T-helper 2 cell treated with Interferon-gamma antibody and Interleukin-4, amounts not matched to agents 5 μg/mL and 100 μg/mL, for 36 hours (primary cell): ENCODE data around the gene FGD3.

Experiments used
- DNase-seq: peaks from one replicate; pipeline ENCODE4 v3.0.0; 2021; ENCODE audit warnings: low spot score
- H3K27ac Mint-ChIP-seq: one replicate; pipeline ENCODE4 v1.8.0; 2021; ENCODE audit warnings: mild to moderate bottlenecking, mixed read lengths
- H3K27me3 Mint-ChIP-seq: one replicate; pipeline ENCODE4 v1.8.0; 2021; ENCODE audit warnings: low read depth, mixed read lengths
- H3K36me3 Mint-ChIP-seq: one replicate; pipeline ENCODE4 v1.8.0; 2021; ENCODE audit warnings: low read depth, mixed read lengths
- H3K4me1 Mint-ChIP-seq: one replicate; pipeline ENCODE4 v1.8.0; 2021; ENCODE audit warnings: low read depth, mixed read lengths
- H3K4me3 Mint-ChIP-seq: one replicate; pipeline ENCODE4 v1.8.0; 2022; ENCODE audit warnings: mild to moderate bottlenecking, moderate library complexity, mixed read lengths
- H3K9me3 Mint-ChIP-seq: one replicate; pipeline ENCODE4 v1.8.0; 2021; ENCODE audit warnings: mixed read lengths

The FGD3 gene

DNA sequence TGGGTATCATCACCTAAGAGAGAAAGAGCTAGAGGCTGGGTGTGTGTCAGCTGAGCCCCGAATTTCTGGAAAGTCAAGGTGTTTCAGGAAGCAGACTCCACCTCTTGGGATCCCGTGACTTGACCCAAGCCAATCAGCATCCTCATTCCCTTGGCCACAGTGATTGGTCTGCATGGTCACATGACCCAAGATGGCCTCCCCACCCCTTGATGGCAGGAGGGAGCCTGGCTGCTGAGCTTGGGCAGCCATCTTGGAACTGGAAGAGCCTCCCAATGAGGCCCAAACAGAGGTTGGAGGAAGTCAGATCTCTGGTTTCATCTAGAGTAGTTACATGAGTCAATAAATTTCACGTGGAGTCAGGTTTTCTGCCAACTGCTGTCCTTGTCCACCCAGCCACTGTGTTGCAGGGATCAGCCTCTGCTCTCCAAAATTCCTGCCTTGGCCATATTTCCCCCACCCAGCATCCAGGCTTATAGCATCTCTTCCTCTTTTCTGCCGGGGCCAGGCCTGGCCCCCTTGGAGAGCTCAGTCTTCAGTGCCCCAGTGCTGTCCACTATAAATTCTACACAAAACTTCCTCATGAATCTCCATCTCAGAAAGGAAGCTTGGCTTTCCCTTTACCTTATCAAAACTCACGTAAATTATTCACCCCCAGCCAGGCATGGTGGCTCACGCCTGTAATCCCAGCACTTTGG is 93.9 kb downstream of the FGD3 start:
- Mint-ChIP-seq H3K4me3 (no peak overlapping the region), H3K27me3 (no peaks in the 10 kb centered on the region), H3K9me3 (no peaks in the 10 kb centered on the region), H3K36me3 (peaks cover 7% of the 10 kb centered on the region), H3K27ac (peak overlapping the region; percentile 55), H3K4me1 (peaks cover 22% of the 10 kb centered on the region)
- DNase-seq = no peak

DNA sequence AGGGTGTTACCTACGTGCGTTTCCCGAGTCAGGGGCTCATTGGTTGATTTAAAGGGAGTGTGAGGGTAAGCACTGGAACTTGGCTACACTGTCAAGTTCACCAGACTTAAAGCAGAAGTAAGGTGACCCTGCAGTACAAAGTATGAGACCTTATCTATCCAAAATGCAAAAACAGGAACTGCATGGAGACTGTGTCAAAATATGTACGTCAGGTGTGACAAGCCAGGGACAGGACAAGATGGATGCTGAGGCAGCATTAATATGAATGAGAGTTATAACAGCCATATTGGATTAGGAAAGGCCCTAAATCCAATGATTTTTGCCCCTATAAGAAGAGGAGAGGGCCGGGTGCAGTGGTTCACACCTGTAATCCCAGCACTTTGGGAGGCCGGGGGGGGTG is 95.8 kb downstream of the FGD3 start:
- no peaks in the 10 kb centered on the region for H3K27me3 Mint-ChIP-seq
- H3K4me3 Mint-ChIP-seq = no peak overlapping the region
- peaks cover under 1% of the 10 kb centered on the region for H3K36me3 Mint-ChIP-seq
- H3K4me1 Mint-ChIP-seq = peaks cover 22% of the 10 kb centered on the region
- H3K9me3 Mint-ChIP-seq = no peaks in the 10 kb centered on the region
- no peak for DNase-seq
- H3K27ac Mint-ChIP-seq = peak overlapping the region; percentile 31

DNA sequence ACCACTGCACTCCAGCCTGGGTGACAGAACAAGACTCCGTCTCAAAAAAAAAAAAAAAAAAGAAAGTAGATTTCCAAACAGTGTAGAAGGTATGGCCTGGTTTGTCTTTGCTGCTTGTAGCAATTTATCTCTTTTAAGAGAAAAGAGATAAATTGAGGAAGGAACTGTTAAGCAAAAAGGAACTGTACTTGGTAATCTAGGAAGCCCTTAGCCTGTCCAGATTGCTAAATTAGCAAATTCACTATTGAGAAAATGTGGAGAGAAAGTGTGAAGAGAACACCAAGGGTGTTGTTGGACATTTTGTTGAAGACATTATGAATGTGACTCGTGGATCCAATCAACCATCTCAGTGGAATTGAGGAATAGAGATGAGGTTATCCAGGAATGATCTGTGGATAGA is 98.2 kb downstream of the FGD3 start:
- Mint-ChIP-seq H3K4me1 (peaks cover 22% of the 10 kb centered on the region), H3K4me3 (no peak overlapping the region), H3K27ac (no peak overlapping the region), H3K9me3 (no peaks in the 10 kb centered on the region), H3K27me3 (no peaks in the 10 kb centered on the region), H3K36me3 (no peaks in the 10 kb centered on the region)
- no peak for DNase-seq

DNA sequence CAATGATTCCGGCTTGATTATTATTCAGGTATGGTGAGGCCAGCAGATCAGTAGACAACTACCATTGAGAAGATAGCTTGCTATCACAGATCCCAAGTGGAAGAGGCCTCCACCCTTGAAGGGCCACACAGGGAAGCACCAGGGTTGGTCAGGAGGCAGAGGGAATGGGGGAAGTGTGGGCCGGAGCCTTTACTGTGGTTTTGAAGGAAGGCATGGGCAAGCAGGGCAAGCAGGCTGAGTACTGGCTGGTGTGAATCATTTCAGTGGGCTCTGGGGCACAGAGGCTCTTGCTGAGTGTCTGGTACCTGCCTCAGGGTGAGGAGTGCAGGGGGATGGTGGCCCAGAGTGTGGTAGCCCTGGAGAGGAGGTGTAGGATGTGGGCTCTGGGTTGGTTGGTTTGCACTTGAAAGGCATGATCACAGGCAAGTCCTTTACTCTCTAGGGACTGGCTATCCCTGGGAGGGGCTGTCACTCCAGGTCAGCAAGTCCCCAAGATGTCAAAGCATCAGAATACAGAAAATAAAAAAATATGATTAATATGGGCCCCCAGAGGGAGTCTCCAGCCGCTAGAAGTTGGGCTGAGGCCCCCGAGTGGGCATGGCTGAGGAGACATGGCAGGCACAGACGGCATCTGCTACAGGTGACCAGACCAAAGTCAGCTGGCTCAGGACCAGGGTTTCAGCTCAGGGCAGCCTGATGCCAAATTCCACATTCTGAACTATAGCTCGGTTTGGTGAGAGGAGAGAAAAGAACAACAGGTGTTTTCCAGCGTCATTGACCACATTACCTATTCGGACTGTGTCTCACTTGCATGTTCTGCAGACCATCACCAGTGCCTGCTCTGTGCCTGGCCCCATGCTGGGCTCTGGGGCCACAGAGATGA is 101.5 kb downstream of the FGD3 start:
- H3K4me1 Mint-ChIP-seq = peaks cover 2% of the 10 kb centered on the region
- no peak overlapping the region for H3K27ac Mint-ChIP-seq
- H3K36me3 Mint-ChIP-seq = no peaks in the 10 kb centered on the region
- H3K4me3 Mint-ChIP-seq = no peak overlapping the region
- DNase-seq = no peak
- no peaks in the 10 kb centered on the region for H3K27me3 Mint-ChIP-seq
- no peaks in the 10 kb centered on the region for H3K9me3 Mint-ChIP-seq

DNA sequence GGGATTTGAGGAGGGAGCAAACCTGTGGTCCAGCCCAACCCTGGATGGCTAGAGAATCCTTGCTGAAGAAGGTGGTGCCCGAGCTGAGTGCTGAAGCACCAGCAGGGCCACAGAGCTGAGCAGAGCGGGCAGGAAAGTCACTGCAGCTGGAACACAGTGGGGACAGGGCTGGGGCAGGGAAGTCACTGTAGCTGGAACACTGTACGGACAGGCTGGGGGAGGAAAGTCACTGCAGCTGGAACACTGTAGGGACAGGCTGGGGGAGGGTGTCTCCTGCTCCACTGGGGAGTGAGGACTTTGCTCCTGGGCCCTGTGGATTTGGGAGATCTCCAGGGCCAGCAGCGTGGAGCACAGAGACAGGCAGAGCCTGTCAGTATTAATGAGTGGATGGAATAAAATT is 102.2 kb downstream of the FGD3 start:
- Mint-ChIP-seq H3K27me3 (no peaks in the 10 kb centered on the region), H3K4me3 (no peak overlapping the region), H3K27ac (no peak overlapping the region), H3K36me3 (no peaks in the 10 kb centered on the region), H3K9me3 (no peaks in the 10 kb centered on the region), H3K4me1 (no peaks in the 10 kb centered on the region)
- DNase-seq = no peak

DNA sequence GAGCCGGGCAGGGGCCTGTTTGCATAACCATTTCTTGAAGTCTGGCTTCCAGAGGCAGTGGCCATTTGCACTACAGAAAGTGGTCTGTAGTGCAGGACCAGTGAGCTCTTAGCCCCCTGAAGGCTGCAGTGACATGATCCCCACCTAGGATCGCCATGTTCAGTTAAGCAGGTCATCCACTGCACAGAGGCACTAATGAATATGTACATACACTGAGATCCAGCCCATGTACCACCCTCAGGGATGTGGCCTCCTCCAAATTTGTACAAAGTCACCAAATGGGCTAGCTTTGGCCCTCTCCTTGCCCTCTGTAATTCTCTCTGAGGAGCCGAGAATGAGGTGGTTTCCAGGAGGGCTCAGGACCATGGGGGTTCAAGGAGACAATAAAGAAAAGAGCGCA is 102.9 kb downstream of the FGD3 start:
- Mint-ChIP-seq H3K4me3 (no peak overlapping the region), H3K36me3 (no peaks in the 10 kb centered on the region), H3K4me1 (peaks cover 1% of the 10 kb centered on the region), H3K27me3 (no peaks in the 10 kb centered on the region), H3K9me3 (no peaks in the 10 kb centered on the region), H3K27ac (no peak overlapping the region)
- DNase-seq = no peak

DNA sequence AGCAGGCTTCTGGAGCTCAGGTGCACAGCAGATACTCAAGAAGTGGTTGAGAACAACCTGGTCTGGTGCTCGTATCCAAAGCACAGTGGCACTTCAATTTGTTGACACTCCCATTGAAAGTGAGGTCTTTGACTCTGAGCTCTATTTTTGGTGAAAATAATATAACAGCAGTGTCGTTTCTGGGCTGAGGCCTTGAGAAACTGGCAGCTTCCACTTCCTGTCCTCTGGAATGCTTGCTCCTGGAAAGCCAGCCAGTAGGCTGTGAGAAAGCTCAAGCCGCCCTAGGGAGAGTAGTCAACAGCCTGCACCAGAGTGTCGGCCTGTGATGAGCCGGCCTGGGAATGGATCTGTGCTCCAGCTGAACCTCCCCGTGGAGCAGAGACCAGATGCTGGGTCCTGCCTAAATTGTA is 104.4 kb downstream of the FGD3 start:
- no peak for DNase-seq
- Mint-ChIP-seq H3K27me3 (no peaks in the 10 kb centered on the region), H3K36me3 (no peaks in the 10 kb centered on the region), H3K4me1 (peaks cover 3% of the 10 kb centered on the region), H3K27ac (no peak overlapping the region), H3K4me3 (no peak overlapping the region), H3K9me3 (no peaks in the 10 kb centered on the region)

DNA sequence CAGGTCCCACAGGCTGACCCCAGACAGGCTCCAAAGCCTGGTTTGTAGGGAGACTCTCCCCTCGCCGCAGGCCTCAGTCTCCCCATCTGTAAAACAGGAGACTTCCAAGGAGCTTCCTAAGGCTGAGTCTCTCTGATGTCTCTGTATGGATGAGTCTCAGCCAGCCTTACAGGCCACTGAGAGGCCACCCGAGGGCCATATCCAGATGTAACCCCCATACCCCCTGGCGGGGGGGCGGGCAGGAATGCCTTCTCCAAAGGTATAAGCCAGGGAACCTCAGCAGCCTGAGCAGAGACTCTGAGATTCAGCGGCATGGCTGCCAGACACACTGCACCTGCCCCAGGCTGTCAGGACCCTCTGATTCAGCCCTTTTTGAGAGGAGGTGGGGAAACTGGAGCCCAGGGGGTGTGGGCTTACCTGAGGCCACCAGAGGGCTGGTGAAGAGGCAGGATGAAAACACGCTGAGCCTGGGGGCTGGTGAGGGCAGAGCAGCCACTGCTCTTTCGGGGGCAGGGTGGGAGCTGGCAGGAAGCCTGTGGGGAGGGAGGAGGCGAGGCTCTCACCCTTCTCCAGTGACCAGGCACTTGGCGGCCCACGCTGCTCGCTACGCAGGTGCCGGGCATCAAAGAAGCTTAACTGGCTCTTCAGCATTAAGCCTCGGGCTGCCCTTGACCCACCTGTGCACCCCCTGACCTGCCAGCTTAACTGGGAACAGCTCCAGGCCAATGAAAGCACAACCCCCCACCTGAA is 105.6 kb downstream of the FGD3 start:
- Mint-ChIP-seq H3K36me3 (no peaks in the 10 kb centered on the region), H3K4me1 (peaks cover 7% of the 10 kb centered on the region), H3K4me3 (no peak overlapping the region), H3K27ac (no peak overlapping the region), H3K9me3 (no peaks in the 10 kb centered on the region), H3K27me3 (no peaks in the 10 kb centered on the region)
- no peak for DNase-seq

DNA sequence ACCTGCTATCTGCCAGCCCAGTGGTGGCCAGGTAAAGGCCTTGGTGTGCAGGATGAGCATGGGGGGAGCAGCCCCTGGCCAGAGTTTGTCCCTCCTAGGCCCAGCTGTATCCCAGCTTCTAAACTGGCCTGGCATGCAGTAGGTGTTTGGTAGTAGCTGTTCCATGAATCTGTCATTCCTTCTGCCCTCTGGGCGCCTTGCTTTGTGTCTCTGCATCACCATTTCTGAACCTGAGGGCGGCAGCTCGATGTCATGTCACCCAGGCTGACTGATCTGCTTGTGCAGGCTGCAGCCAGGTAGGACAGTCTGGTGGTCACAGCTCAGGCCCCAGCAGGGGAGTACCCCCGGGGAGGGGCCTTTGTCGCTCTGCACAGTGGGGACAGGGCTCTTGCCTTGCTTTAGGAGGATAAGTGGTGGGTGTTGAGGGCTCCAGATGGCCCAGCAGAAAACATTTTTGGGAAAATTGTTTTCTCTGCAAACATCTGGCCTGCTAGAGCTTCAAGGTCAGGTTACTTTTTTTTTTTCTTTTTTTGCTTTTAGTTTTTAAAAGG is 106.5 kb downstream of the FGD3 start:
- Mint-ChIP-seq H3K27ac (no peak overlapping the region), H3K27me3 (no peaks in the 10 kb centered on the region), H3K36me3 (no peaks in the 10 kb centered on the region), H3K4me1 (peaks cover 9% of the 10 kb centered on the region), H3K4me3 (no peak overlapping the region), H3K9me3 (no peaks in the 10 kb centered on the region)
- DNase-seq = no peak

DNA sequence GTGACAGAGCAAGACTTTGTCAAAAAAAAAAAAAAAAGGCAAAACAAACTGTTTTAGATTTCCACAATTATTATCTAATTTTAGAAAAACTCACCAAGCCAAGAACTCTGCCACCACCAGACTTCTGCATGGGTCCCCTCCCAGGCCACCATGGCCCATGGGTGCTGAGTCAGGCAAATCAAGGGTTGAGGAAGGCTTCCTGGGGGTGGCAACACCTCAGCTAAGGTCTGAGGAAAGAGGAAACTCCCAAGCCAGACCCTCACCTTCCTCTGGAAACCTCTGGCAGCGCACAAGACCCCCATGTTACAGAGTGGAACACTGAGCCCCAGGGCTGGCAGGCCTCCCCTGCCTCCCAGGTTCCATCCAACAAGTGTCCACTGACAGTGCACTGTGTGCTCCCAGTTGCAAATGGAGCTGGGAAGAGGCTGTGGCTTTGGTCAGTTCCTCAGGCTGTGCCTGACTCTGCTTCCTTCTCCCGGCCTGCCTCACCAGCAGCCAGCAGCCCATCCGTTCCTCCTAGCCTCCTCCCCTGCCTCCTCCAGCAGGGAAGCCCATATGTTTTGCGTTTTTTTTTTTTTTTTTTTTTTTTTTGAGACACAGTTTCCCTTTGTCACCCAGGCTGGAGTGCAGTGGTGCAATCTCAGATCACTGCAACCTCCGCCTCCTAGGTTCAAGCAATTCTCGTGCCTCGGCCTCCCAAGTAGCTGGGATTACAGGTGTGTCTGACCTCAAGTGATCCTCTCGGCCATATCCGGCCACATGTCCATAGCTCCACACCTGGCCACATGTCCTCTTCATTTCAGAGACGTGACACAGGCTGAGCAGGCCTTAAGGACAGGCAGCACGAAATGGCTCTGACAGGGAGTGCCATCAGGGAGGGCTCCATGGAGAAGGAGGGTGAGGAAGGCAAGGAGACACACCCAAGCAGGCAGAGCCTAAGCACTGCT is 107.7 kb downstream of the FGD3 start:
- H3K27ac Mint-ChIP-seq = no peak overlapping the region
- peaks cover 10% of the 10 kb centered on the region for H3K4me1 Mint-ChIP-seq
- no peaks in the 10 kb centered on the region for H3K9me3 Mint-ChIP-seq
- no peak for DNase-seq
- no peak overlapping the region for H3K4me3 Mint-ChIP-seq
- H3K27me3 Mint-ChIP-seq = no peaks in the 10 kb centered on the region
- H3K36me3 Mint-ChIP-seq = no peaks in the 10 kb centered on the region

DNA sequence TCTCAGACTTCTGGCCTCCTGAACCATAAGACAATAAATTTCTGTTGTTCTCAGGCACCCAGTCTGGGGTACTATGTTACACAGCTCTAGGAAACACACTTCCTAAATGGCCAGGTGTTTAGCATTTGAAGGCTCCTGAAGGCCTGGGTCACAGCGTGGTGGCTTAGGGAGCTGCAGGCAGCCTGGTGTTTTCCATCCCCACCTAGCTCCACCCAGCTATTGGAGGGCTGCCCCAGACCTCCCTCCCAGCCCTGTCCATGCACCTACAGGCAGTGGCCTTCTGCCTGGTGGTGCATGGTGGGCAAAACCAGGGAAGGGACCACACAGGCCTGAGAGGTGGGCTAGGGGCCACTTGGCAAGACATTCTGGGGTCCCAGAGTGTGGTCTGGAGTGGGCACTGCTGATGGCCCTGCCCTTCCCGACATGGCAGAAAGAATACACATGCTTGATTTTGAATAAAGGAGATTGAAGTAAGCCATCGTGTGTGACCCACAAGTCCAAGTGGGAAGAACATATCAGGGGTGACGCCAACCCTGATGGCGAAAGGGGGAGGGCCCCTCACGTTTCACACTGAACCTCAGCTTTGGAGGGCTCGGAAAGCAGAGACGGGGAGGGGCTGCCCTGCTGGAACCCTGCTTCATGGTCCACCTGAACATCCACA is 109.8 kb downstream of the FGD3 start:
- Mint-ChIP-seq H3K4me3 (peak overlapping the region; percentile 54), H3K4me1 (peaks cover 29% of the 10 kb centered on the region), H3K9me3 (no peaks in the 10 kb centered on the region), H3K36me3 (peaks cover 10% of the 10 kb centered on the region), H3K27ac (peak overlapping the region; percentile 39), H3K27me3 (no peaks in the 10 kb centered on the region)
- no peak for DNase-seq

DNA sequence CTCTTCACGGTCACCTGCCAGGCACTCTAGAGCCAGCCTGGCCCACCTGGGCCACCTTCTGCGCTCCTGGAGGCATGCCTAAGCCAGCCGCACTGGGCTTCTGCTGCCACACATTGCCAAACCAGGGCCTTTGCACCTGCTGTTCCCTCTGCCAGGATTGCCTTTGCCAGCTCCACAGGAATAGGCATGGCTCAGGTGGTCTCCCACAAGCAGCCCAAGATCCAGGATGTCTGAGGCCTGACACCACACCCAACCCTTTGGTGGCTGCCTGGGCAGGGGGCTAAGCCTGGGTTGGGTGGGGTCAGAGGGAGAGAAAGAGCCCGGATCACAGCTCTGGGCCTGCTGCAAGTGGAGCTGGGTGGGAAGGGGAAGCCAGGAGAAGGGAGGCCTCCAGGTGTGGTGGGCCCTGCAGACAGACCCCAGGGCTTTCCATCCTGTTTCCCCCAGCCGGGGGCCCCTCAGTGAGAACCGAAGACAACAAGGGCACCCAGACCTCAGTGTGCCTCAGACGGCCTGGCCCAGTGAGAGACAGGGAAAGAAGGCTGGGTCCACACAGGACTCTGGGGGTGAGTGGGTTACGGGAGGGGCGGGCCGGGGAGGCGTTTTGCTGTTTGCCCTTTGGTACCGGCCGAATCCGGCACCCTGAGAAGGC is 110.5 kb downstream of the FGD3 start:
- no peak for DNase-seq
- Mint-ChIP-seq H3K27ac (peak overlapping the region; percentile 78), H3K4me3 (peak overlapping the region; percentile 73), H3K27me3 (no peaks in the 10 kb centered on the region), H3K4me1 (peaks cover 35% of the 10 kb centered on the region), H3K36me3 (peaks cover 14% of the 10 kb centered on the region), H3K9me3 (no peaks in the 10 kb centered on the region)
